ENCODE results near the gene C2CD2.

DNA sequence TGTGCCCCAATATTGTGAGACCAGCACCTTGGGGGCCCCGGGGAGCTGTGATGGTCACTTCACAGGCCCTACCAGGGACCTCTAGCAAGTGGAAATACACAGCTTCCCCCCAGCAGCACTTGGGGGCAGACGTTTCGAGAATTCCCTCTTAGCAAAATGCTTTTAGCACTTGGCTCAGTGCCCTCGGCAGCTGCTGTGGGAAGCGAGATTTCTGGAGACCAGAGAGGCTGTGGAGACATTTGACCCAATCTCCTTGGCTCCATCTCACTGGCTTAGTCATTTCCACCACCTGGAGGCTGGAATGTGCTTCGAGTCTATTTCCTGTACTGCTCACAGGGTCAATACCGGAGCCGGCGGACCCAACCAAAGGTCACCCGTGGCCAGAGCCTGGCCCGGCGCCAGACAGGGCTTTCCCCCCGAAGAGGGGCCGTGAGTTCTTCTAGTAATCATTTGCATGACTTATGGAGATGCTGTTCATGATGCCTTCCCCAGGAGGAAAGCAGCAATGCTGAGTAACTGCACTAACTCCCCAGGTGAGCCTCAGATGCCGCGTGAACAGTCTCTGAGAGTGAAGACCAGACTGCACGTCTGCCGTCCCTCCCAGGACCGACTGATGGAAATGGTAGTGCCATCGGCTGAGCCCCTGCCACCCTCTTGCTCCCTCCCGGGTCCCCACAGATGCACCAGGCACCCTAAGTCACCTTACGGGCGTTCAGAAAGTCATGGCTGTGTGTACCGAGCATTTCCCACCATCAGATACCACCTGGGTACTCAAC lies 4.4 kb upstream of the C2CD2 start:
- TF ChIP-seq POLR2A (IDR thresholded peaks at IDR 0.05) (no peak), CTCF (IDR thresholded peaks at IDR 0.05) (no peak), EP300 (IDR thresholded peaks at IDR 0.05) (no peak)

All from suprapubic skin (tissue), 3 donors.